ENCODE measurements around the gene NET1.

NET1 gene

DNA sequence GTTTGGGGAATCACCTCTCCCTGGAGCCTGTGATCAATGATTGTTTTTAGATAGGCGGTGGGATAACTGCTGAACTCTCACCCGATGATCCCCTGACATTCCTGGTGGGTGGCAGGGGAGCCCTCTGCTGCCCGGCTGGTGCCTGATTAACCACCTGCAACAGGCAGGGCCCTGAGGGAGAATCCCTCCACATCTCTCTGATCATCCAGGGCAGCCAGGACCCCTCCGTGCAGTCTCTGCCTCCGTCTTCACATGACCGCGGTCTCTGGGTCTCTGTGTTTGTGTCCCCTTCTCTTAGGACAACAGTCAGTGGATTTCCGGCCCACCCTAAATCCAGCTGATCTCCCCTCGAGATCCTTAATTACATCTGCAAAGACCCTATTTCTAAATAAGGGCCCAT lies 69.7 kb downstream of the NET1 start:
- DNase-seq (ENCODE audit: low read depth) = no peak

- DNase-seq (ENCODE audit: low read depth) = no peak
These were observed 71.8 kb downstream of the NET1 start for GRCh38 chr10:5484205-5484604.

GRCh38 chr10:5485290-5485689 lies 72.9 kb downstream of the NET1 start:
- DNase-seq (ENCODE audit: low read depth) = no peak

- DNase-seq (ENCODE audit: low read depth) = no peak
These were observed 73.8 kb downstream of the NET1 start for GRCh38 chr10:5485948-5486852.

DNA sequence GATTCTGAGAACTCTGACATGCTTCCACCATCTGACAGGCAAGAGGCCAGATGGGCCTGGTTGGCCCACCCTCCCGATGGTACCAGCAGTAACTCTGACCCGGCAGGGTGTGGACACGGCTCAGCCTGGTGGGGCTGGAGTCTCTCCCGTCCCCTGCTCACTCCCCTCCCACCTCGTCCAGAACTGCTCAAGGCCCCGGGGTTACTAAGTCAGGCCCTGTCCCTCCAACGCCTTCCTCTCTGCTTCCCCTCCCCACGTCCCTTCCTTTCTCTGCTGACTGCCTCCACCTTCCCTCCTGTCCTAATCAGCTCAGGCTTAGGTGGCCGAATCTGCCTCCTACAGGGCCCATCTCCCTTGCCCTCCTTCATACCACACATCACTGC lies 74.5 kb downstream of the NET1 start:
- no peak for DNase-seq (ENCODE audit: low read depth)

- no peak for DNase-seq (ENCODE audit: low read depth)
These were observed 76.2 kb downstream of the NET1 start for GRCh38 chr10:5488272-5489161.

GRCh38 chr10:5490032-5490431 lies 77.7 kb downstream of the NET1 start:
- DNase-seq (ENCODE audit: low read depth) = no peak

GRCh38 chr10:5490698-5491464 lies 78.5 kb downstream of the NET1 start:
- no peak for DNase-seq (ENCODE audit: low read depth)

GRCh38 chr10:5491477-5491876 lies 79.1 kb downstream of the NET1 start:
- DNase-seq (ENCODE audit: low read depth) = no peak

DNA sequence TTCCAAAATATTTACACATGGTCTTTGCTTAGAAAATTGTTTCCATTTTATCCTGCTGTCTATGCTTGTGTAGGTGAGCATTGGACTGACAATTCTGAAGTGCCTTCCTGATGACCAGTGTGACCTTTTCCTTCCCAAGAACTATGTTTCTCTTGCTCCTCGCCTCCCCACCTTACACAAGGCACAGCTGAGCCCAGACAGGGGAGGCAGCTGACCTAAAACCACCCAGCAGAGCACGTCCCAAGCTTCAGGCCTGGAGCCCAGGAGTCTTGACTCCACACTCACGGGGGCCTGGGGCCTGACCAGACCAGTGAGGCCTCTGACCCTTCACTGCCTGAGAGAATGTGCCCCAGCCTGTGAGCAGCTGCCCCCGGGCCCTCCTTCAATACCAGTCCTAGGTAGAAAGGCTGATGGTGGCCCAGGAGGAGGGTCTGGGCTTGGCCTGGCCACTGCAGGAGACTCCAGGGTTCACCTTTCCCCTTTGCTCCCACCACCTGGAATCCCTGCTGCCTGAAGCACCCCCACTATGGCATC lies 80.0 kb downstream of the NET1 start:
- no peak for DNase-seq (ENCODE audit: low read depth)

DNA sequence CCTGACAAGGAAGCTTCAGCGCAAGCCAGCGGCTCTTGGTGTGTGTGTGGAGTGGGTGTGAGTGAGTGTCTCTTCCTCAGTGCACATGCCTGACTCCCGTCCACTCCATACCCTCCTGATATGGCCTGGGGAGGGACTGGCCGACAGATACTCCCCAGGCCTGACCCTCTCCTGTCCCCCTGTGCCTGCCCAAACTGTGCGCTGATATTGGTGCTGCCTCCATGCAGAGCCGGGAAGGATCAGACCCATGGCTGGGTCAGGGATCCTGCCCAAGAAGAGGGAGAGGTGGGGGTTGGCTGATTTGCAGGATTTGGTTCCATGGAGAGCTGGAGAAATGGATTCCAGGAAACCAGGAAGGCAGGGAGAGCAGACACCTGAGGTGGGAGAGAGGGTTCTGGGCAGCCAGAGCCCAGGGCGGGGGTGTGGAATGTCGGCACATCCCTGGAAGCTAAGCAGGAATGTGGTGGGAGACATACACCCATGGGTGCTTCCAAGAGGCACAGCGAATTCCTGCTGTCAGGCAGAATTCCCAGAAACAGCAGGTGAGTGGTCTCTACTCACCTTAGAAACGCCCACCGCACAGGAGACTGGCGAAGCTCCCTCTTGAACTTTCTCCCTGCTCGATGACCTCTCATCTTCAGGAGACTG lies 80.7 kb downstream of the NET1 start:
- DNase-seq (ENCODE audit: low read depth) = no peak

DNA sequence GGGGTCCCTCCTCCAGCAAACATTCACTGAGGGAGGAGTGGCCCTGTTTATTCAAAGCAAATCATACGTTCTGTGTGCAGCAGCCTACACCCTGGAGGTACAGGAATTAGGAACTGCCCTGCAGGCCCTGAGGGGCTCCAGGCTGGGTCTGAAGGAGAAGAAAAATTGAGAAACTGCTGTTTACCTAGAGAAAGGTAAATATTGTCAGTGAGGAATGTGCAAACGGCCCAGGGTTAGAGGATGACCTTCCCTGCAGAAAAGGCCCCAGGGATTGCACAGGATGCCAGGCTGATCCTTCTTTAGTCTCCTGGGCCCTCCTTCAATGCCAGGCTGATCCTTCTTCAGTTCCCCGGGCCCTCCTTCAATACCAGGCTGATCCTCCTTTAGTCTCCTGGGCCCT lies 81.3 kb downstream of the NET1 start:
- DNase-seq (ENCODE audit: low read depth) = no peak

GRCh38 chr10:5494611-5495010 lies 82.3 kb downstream of the NET1 start:
- no peak for DNase-seq (ENCODE audit: low read depth)

DNA sequence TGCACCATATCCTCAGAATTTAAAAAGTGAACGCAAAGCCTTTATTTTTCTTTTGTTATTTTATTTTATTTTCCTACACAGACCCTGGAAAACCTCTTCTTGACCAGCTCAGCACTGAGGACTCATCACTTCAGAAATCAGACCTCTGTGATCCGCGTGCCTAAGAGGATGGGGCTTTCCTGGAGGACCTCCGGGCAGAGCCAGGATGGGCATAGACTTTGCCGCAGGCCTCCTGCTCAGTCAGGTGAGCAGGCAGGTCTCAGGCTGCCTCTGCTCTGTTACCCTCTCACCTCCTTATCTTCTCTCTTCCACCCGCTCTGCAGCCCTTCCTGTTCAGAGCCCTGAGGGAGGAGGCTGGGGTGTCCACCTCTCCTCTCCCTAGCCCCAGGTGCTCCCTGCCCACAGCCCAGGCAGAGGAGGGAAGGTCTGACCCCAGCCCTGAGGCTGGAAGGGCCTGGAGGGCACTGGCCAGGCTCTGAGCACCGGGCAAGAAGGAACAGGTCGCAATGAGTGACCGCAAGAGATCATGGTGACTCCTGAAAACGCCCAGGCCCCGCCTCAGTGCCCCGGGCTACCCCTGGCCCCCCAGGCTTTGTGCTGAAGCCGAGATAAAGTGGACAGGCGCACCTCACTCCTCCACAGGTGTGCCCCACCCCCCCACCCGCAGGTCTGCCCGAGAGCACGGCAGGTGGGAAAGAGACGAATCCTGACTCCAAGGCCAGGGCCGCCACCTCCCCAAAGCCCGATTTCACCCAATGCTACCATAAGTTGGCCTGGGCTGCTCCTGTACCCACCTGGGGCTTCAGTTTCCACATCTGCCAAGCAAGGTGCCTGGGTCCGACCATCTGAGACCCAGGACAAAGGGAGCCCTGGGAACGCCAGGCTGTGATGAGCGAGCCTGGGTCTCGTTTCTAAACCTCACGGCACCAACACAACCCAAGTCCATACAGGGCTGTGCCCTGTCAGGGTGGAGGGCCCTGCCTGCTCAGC lies 84.2 kb downstream of the NET1 start:
- no peak for DNase-seq (ENCODE audit: low read depth)

- no peak for DNase-seq (ENCODE audit: low read depth)
These were observed 84.9 kb downstream of the NET1 start for GRCh38 chr10:5497289-5497688.

- no peak for DNase-seq (ENCODE audit: low read depth)
These were observed 85.8 kb downstream of the NET1 start for GRCh38 chr10:5497948-5498730.

DNA sequence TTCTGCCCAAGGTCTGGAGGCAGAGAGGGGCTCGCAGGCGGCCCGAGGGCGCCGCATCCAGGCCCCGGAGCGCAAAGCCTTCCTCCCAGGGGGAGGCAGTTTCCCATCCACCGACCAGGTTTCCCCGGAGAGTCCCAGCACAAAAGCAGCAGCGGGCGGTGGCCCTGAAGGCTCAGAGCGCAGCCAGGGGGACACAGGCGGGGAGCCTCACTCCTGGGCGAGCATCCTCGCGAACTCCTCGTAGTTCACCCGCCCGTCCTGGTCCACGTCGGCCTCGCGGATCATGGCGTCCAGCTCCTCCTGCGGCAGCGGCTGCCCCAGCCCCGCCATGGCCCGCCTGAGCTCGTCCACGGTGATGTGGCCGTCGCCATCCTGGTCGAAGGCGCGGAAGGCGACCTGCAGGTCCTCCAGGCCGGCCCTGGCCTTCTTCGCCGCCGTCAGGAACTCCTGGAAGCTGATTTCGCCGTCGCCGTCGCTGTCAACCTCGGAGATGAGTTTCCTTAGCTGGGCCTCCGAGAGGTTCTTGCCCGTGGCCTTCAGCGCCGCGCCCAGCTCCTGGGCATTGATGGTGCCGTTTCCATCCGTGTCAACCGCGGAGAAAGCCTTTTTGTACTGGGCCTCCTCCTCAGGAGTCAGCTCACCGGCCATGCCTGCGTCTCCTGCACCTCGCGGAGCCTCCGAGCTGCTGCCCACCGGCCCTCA lies 86.6 kb downstream of the NET1 start:
- DNase-seq (ENCODE audit: low read depth) = no peak

DNA sequence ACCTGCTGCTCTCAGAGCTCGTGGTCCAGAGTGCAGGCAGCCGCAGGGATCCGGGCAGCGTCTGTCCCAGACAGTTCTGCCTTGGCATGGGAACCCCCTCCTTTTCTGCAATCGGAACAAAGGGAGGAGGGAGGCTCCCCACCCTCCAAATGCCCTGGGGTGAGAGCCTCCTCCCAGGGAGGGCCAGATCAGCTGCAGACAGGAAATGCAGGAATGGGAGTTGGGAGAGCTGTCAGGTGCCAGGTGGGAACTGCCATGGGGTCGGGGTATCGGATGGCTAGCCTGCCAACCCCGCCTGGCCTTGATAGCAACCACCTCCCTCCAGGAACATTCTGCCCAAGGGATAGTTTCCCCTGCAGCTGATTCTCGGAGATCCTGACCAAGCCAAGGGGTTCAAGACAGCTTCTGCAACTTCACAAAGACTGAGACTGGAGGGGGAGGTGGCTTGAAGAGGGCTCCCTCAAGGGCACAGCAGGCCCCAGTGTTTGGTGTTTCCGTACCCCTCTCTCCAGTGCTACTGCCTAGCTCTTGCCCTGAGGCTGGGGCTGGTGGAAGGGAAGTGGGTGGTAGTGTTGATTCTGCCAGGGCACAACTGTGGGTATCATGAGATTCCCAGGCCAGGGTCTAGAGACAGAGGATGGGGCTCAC lies 87.3 kb downstream of the NET1 start, which contains the start of gene CALML5:
TSS of gene CALML5 (minus strand) at position 78 of the 648 bp plus-strand sequence. CDS start 132 bp downstream, outside the sequence.
- DNase-seq (ENCODE audit: low read depth) = no peak

Data from stimulated activated CD8-positive, alpha-beta memory T cell treated with anti-CD3 and anti-CD28 coated beads, Interleukin-12 subunit alpha, Interleukin-12 subunit beta, amount 100 ng/mL, for 4 hours (primary cell).